Glutamatergic neuron (in vitro differentiated cells): ENCODE data around the gene CDC16. TPM values are rescaled to one million over a fixed set of nuclear protein-coding genes. Genes with fewer than 3 reads are reported as not detected.
A peak's percentile ranks its signal among the peaks of the same experiment; 100 is the strongest.

ENCODE experiments used
- DNase-seq: peaks from one replicate; pipeline ENCODE4 v3.0.0; 2022
- H3K27ac Mint-ChIP-seq: one replicate; pipeline ENCODE4 v1.8.0; 2020; ENCODE audit warnings: mild to moderate bottlenecking, mixed read lengths, inconsistent platforms; ENCODE audit not compliant: unreplicated experiment
- H3K27me3 Mint-ChIP-seq: one replicate; pipeline ENCODE4 v1.8.0; 2020; ENCODE audit warnings: mild to moderate bottlenecking, moderate library complexity, mixed read lengths, inconsistent platforms; ENCODE audit not compliant: unreplicated experiment
- H3K36me3 Mint-ChIP-seq: one replicate; pipeline ENCODE4 v1.8.0; 2020; ENCODE audit warnings: mild to moderate bottlenecking, mixed read lengths, inconsistent platforms; ENCODE audit not compliant: unreplicated experiment
- H3K4me1 Mint-ChIP-seq: one replicate; pipeline ENCODE4 v1.8.0; 2020; ENCODE audit warnings: mild to moderate bottlenecking, low read depth, mixed read lengths, inconsistent platforms; ENCODE audit not compliant: unreplicated experiment
- H3K4me3 Mint-ChIP-seq: one replicate; pipeline ENCODE4 v1.8.0; 2020; ENCODE audit warnings: mild to moderate bottlenecking, mixed read lengths, inconsistent platforms; ENCODE audit not compliant: unreplicated experiment
- H3K9me3 Mint-ChIP-seq: one replicate; pipeline ENCODE4 v1.8.0; 2020; ENCODE audit warnings: mild to moderate bottlenecking, moderate library complexity, mixed read lengths, inconsistent platforms; ENCODE audit not compliant: unreplicated experiment
- CTCF ChIP-seq: fragments of 200-600 bp; sonication (generic); IDR thresholded peaks from one replicate; pipeline ENCODE4 v1.5.0; 2021; ENCODE audit not compliant: partially characterized antibody, unreplicated experiment
- total RNA-seq: library from RNA; stranded (reverse); fragmentation: NEBNext Ultra II Directional; extraction: Animal tissue kit (Norgen Biotek cat#: 25700); gene quantifications from one replicate; pipeline ENCODE4 v1.2.1, GENCODE V29; 2021; ENCODE audit not compliant: unreplicated experiment

CDC16 gene
- total RNA-seq, 1 donor from 2014 or later = 85.1 TPM

- Mint-ChIP-seq H3K9me3 (peaks cover 1% of the 10 kb centered on the region), H3K4me3 (no peak overlapping the region), H3K36me3 (no peaks in the 10 kb centered on the region), H3K27ac (no peak overlapping the region), H3K4me1 (peaks cover 3% of the 10 kb centered on the region), H3K27me3 (peaks cover 3% of the 10 kb centered on the region)
- no peak for DNase-seq
- TF ChIP-seq CTCF = no peak
These were observed 8.6 kb upstream of the CDC16 start for GRCh38 chr13:114226088-114226487.

- peaks cover 3% of the 10 kb centered on the region for H3K27me3 Mint-ChIP-seq
- no peak overlapping the region for H3K27ac Mint-ChIP-seq
- no peak overlapping the region for H3K4me3 Mint-ChIP-seq
- peaks cover 1% of the 10 kb centered on the region for H3K9me3 Mint-ChIP-seq
- H3K36me3 Mint-ChIP-seq = no peaks in the 10 kb centered on the region
- peak; percentile 91 for TF ChIP-seq CTCF
- DNase-seq = peak; percentile 91
- H3K4me1 Mint-ChIP-seq = peaks cover 3% of the 10 kb centered on the region
These were observed 7.9 kb upstream of the CDC16 start for GRCh38 chr13:114226699-114227323.

- peaks cover 3% of the 10 kb centered on the region for H3K27me3 Mint-ChIP-seq
- no peaks in the 10 kb centered on the region for H3K36me3 Mint-ChIP-seq
- peaks cover 1% of the 10 kb centered on the region for H3K9me3 Mint-ChIP-seq
- no peak overlapping the region for H3K4me3 Mint-ChIP-seq
- no peak overlapping the region for H3K27ac Mint-ChIP-seq
- no peak for DNase-seq
- no peak for TF ChIP-seq CTCF
- peaks cover 3% of the 10 kb centered on the region for H3K4me1 Mint-ChIP-seq
These were observed 7.2 kb upstream of the CDC16 start for GRCh38 chr13:114227528-114227927.

- H3K27me3 Mint-ChIP-seq = peaks cover 6% of the 10 kb centered on the region
These were observed 6.5 kb upstream of the CDC16 start for GRCh38 chr13:114228176-114228575.

GRCh38 chr13:114229506-114229905, 5.2 kb upstream of the CDC16 start:
- Mint-ChIP-seq H3K27me3 (peaks cover 8% of the 10 kb centered on the region), H3K9me3 (peaks cover 4% of the 10 kb centered on the region), H3K27ac (no peak overlapping the region), H3K4me3 (no peak overlapping the region), H3K36me3 (no peaks in the 10 kb centered on the region), H3K4me1 (peaks cover 3% of the 10 kb centered on the region)
- no peak for DNase-seq
- TF ChIP-seq CTCF = no peak

More at GRCh38 chr13:114228176-114228575, 6.5 kb upstream of the CDC16 start:
- DNase-seq = no peak
- no peak for TF ChIP-seq CTCF
- Mint-ChIP-seq H3K4me3 (no peak overlapping the region), H3K4me1 (peaks cover 3% of the 10 kb centered on the region), H3K9me3 (peaks cover 1% of the 10 kb centered on the region), H3K27ac (no peak overlapping the region), H3K36me3 (no peaks in the 10 kb centered on the region)
